Stimulated activated naive CD8-positive, alpha-beta T cell treated with anti-CD3 and anti-CD28 coated beads, Interleukin-15, Interleukin-2, amounts not matched to agents 100 U/mL and 50 U/mL, for 24 hours (primary cell): ENCODE data around the gene MAP1LC3B2.

ENCODE experiments used
- ATAC-seq: fragments of 150-1000 bp; cut with Tn5 transposase; one replicate; pipeline ENCODE4 v1.10.0; 2021
- DNase-seq: peaks from one replicate; pipeline ENCODE4 v3.0.0; 2021

Gene MAP1LC3B2

DNA sequence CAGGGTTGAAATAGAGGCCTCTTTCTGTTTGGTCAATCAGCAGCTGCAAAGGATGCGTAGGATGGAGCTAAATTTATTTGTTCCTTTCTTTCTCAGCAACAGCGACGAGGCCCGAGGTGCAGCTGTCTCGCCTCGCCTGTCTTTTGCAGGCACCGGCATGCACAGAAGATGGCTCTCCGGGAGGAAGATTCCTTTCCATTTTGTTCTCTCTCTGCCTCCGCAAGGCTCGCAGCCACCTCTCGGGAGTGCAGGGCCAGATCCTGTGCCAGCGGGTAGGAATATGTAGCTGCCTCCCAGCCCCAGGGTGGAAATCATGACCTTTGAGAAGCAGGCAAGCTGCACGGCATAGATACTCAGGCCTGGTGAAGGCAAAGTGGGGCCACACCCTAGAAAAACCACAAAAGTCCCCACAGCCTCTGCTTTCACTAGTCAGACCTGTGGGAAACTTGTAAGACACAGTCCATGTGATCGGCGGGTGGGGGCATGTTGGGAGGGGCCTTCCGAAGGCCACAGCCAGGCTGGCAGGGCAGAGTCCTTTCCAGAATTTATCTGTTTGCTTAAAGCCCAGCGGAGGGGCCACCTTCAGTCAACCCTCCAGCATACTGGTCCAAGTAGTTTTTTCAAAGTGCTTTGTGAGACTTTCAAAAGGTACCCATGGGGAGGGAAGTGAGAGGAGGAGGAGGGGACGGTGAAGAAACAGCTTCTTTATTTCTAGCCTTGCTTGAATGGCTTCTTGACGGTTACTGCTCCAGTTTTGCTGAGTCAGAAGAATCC, at the start of gene MAP1LC3B2:
Gene MAP1LC3B2, plus strand, starts transcription at position 220 of the 774 bp plus-strand sequence. CDS start 16,562 bp downstream, outside the sequence.
- ATAC-seq = peak; percentile 96

GRCh38 chr12:116513944-116514343, 45.2 kb upstream of the MAP1LC3B2 start:
- DNase-seq (no peak), ATAC-seq (no peak)

More for the DNA sequence above, at the start of gene MAP1LC3B2:
- DNase-seq = peak; percentile 78

- ATAC-seq (no peak), DNase-seq (no peak)
These were observed 43.5 kb upstream of the MAP1LC3B2 start for GRCh38 chr12:116515684-116516083.

DNA sequence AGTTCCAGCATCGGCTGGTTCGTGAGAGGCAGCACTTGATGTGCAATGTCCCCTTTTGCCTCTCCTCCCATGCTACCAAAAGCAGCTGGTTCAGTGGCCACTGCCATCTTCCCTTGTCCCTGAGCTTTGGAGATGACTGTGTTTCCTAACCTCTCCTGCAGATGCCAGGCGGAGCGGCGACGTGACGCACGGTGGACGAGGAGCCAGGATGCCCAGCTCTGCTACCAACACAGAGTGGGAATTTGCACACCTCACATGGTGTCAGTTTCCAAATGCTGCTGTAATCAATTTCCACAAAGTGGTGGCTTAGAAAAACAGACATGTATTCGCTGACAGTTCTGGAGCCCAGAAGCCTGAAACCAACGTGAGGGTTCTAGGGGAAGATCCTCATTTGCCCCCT, 42.5 kb upstream of the MAP1LC3B2 start:
- DNase-seq = no peak
- no peak for ATAC-seq

GRCh38 chr12:116517431-116518045, 41.6 kb upstream of the MAP1LC3B2 start:
- DNase-seq (no peak), ATAC-seq (no peak)

DNA sequence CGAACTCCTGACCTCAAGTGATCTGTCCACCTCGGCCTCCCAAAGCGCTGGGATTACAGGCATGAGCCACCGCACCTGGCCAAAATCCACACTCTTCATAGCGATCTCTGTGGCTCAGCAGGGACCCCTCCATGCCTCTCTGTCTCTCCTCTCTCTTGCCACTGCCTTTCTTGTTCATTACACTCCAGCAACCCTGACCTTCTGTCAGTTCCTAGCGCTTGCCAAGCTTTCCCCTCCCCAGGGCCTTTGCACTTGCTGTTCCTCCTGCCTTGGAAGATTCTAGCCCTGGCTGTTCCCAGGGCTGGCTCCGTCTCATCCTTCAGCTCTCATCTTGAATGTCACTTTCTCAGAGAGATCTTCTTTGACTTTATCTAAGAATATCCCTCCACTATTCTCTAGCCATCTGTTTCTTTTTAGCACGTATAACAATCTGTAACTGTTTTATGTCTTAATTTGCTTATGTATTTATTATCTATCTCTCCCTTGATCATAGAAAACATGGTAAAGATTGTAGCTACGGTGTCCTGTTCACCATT, 38.9 kb upstream of the MAP1LC3B2 start:
- no peak for ATAC-seq
- no peak for DNase-seq

- no peak for ATAC-seq
- no peak for DNase-seq
These were observed 38.2 kb upstream of the MAP1LC3B2 start for GRCh38 chr12:116520801-116521471.

DNA sequence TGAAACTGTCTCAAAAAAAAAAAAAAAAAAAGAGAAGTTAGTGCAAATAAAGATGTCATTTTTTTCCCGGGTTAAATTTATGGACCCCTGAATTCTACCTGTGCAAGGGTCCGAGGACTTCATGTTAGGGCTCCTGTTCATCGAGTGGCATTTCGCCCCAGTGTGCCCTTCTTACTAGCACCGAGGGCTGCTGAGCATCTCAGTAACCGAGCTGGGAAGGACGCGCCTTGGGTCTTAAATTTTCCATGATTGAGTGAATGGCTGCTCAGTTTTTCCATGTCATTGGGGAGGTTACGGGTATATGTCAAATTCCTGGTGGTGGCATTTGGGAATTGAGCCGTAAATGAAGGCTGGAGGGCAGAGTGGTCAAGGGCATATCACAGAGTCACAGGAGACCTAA, 34.9 kb upstream of the MAP1LC3B2 start:
- ATAC-seq = no peak

DNA sequence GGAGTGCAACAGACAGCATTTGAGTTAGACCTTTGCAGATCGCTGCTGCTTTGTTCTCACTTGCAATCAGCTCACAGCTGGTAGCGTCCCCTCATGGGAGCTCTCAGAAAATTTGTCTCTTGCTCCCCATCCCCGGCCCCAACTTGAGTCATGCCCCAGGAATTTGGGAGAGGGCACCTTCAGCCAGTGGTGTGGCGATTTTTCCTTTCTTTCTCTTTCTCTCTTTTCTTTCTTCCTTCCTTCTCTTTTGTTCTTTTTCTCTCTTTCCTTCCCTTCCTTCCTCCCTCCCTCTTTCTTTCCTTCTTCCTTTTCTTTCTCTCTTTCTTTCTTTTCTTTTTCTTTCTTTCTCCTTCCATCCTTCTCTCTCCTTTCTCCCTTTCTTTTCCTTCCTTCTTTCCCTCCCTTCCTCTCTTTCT, 34.2 kb upstream of the MAP1LC3B2 start:
- no peak for DNase-seq
- no peak for ATAC-seq

More for the DNA sequence above, 34.9 kb upstream of the MAP1LC3B2 start:
- no peak for DNase-seq

DNA sequence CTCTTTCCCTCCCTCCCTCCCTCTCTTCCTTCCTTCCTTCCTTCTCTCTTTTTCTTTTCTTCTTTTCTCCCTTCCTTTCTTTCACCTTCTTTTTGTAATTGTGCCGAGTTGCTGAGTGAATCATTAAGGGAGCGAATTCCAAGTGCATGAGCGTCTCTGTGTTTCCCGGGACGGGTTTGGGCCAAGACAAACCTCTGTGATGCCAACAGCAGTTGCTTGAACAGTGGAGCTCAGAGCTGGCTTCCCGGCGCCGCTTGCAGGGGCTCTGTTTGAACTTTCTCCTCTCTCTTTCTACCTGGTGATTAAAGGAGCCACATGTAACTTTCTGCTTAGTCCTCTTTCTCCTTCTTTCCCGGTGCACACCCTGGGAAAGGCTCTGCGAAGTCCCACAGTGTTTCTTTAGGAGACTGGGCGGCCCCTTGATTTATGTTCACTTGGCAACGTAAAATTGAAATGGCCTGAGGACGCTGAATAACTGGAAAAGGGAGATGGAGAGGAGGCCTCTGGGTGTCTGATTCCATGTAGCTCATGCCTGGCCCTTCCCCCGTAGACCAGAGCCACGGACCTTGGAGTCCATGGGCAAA, 33.7 kb upstream of the MAP1LC3B2 start:
- ATAC-seq (no peak), DNase-seq (no peak)

GRCh38 chr12:116528065-116528464, 31.1 kb upstream of the MAP1LC3B2 start:
- no peak for DNase-seq
- ATAC-seq = no peak

- DNase-seq (no peak), ATAC-seq (no peak)
These were observed 30.7 kb upstream of the MAP1LC3B2 start for GRCh38 chr12:116528498-116528897.

DNA sequence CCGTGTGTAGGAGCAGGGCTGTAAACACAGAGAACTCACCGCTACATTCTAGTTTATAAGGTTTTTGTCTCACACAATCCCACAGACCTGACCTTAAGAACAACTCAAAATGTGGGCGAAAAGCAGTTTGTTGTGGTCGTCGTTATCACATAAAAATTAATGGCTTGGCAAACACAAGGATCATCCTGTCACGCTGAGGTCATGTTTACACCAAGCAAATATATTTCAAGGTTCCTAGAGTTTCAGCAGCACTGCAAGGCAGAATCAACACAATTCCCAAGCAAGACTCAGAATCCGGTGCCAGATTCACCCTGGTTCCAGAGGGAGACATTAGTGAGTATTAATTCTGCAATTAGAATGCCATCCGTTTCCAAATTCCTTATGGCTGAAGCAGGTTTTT, 30.1 kb upstream of the MAP1LC3B2 start:
- no peak for DNase-seq
- no peak for ATAC-seq

- DNase-seq (no peak), ATAC-seq (no peak)
These were observed 29.5 kb upstream of the MAP1LC3B2 start for GRCh38 chr12:116529686-116530085.

- no peak for ATAC-seq
- DNase-seq = no peak
These were observed 26.8 kb upstream of the MAP1LC3B2 start for GRCh38 chr12:116532428-116532827.

DNA sequence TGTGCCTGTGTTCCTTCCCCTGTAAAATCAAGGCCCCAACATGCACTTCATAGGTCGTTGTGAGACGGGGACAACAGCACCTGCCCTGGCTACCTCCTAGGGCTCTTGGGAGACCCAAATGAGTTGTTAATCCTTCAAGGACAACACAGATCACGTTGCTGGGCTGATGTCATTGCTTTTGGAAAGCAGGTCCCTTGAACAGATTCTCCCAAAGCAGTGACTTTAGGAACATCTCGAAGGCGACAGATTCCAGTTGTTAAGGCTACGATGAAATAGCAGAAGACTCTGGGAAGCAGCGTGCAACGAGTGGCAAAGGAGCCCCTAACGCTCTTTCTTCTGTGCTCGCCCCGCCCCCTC, 26.2 kb upstream of the MAP1LC3B2 start:
- ATAC-seq = no peak
- no peak for DNase-seq

DNA sequence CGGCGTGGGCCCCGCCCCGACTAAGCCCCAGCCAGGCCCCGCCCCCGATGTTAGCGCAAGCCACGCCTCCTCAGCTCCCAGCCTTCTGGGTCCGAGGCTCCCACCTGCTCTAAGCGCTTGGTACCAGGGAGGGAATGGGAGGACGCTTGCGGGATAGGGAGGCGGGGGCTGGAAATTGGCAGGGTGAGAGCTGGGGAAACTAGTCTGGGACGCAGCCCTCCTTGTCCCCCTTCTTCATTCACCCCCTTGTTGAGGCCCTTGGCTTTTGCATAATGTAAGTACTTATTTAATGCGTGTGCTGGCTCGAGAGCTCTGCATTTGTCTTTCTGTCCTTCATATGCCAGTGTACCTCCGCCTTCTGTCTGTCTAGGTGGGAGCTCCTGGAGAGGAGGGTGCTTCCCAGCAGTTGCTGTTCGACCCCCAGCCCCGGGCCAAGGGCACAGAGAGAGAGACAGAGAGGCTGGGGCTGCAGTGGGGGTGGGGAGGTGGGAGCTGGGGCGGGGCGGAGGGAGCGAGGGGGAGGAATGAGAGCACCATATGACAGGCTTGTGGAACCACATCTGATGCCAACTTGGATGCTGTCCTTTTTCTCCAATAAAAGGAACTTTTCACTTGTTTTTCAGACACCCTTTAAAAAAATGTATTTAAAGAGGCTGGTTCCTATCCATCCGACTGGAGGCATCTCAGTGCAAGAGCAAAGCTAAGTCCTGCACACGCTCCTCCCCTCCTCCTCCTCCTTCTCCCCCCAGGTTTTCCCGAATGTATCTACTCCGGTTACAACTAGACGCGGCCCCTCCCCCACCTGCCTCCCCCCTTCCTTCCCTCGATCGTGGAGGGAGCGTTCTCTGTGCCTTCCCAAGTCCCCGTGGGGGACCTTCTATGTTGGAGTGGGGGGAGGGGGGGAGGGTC, 25.6 kb upstream of the MAP1LC3B2 start:
- DNase-seq (peak; percentile 87), ATAC-seq (peak; percentile 73)

DNA sequence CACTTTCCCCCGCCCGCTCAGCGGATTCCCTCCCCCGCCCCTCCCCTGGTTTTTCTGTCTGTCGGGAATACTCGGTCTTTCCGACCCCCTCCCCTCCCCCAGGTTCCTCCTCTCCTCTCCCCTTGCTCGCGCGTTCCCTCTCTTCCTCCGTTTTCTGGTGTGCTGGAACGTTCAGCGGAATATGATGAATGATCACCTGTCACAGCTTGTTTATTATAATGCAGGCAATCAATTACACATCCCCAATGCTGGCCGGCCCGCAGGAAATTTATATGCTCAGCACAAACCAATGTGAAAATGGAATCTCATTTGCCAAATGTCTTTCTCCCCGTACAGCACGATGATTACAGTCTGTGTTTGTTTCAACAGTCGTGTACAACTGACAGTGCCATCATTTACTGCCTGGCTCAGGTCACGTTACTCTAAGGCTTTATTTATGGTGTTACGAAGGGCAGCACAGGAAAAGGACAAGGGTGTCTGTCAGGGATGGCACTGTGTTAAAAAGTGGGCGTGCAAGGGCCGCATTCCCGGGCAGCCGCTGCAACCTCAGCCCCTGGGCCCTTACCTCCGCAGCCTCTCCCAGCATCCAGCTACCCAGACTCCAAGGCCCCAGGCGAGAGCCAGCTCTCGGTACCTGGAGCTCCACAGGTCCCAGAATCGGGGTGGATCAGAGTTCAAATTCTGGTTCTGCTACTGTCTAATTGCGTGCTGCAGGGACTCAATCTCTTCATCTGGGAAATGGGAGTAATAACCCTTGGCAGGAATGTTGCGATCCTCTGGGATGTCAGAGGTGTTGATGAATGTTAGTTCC, 24.7 kb upstream of the MAP1LC3B2 start:
- no peak for ATAC-seq
- DNase-seq = no peak

DNA sequence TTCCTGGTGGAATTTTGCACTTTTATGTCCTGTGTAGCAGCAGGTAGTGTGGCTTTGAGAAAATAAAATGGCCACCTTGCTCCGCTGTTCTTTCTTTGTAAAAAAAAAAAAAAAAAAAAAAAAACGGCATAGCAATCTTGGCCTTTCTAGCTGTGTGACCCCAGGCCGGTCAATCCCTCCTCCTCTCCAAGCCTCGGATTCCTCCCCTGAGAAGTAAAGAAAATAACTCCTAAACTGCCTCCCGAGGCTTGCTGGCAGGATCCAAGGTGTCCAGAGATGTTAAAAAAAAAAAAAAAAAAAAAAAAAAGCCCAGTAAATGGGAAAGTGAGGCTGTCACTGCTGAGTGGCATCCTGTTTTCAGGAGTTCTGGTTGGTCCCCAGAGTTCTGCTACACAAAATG, 23.9 kb upstream of the MAP1LC3B2 start:
- no peak for DNase-seq
- ATAC-seq = no peak

GRCh38 chr12:116537101-116537904, 21.9 kb upstream of the MAP1LC3B2 start:
- peak; percentile 42 for ATAC-seq
- DNase-seq = peak; percentile 35
